ENCODE data around the gene RBBP7. TPM values are rescaled to one million over a fixed set of nuclear protein-coding genes. Genes with fewer than 3 reads are reported as not detected.
A peak's percentile ranks its signal among the peaks of the same experiment; 100 is the strongest.

RBBP7 gene
- polyA plus RNA-seq, 1 experiment = 157 TPM

DNA sequence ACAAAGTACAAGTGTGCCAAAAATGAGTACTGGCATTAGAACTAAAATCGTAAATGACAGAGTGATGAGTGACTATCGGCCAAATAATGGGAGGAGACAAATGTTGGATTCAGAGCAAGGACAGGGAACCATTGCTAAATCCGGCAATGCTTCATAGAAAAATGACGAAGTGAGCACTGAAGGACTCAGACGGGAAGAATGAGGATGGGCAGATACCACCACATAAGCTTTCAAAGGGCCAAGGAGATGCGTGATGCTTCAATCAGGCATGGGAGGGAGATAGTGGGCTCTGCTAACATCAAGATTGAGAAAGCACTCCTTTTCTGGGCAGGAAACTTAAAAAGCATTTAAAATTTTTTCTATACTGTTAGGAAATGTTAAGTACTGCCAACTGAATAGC lies 21.6 kb downstream of the RBBP7 start:
- TF ChIP-seq, protein P1, sequence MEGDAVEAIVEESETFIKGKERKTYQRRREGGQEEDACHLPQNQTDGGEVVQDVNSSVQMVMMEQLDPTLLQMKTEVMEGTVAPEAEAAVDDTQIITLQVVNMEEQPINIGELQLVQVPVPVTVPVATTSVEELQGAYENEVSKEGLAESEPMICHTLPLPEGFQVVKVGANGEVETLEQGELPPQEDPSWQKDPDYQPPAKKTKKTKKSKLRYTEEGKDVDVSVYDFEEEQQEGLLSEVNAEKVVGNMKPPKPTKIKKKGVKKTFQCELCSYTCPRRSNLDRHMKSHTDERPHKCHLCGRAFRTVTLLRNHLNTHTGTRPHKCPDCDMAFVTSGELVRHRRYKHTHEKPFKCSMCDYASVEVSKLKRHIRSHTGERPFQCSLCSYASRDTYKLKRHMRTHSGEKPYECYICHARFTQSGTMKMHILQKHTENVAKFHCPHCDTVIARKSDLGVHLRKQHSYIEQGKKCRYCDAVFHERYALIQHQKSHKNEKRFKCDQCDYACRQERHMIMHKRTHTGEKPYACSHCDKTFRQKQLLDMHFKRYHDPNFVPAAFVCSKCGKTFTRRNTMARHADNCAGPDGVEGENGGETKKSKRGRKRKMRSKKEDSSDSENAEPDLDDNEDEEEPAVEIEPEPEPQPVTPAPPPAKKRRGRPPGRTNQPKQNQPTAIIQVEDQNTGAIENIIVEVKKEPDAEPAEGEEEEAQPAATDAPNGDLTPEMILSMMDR (IDR thresholded peaks at IDR 0.05; ENCODE audit: low read depth, low read length) = no peak
- Histone ChIP-seq H3K9me3 (ENCODE audit: control insufficient read depth, insufficient read depth, low read length) (no peaks in the 10 kb centered on the region), H3K4me3 (ENCODE audit: low read depth, low read length) (no peak overlapping the region), H3K27me3 (ENCODE audit: control insufficient read depth, insufficient read depth, low read length) (no peaks in the 10 kb centered on the region), H3K27ac (ENCODE audit: low read depth, low read length) (no peak overlapping the region)
- ChIA-PET POLR2A (no interaction called here), CTCF (no interaction called here)
- DNase-seq (ENCODE audit: low read depth, low spot score) = no peak

DNA sequence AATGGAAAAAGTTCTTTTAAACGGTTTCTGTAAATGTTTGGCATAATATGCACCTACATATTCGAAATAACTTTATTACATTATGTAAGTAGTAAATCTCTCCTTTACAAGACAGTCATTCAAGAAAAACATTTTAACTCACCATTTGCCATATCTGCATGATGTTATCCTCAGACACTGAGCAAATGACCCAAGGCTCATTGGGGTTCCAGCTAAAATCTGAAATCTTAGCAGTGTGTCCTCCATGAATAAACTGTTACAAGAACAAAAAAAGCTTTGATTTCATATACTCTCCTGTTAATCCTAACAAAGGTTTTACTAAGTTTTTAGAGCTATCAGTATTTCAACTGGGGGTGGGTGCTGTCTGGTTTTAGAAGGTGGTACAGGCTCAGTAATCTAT lies 24.5 kb downstream of the RBBP7 start:
- TF ChIP-seq, protein P1 (IDR thresholded peaks at IDR 0.05; ENCODE audit: low read depth, low read length) = no peak
- Histone ChIP-seq H3K27ac (ENCODE audit: low read depth, low read length) (no peak overlapping the region), H3K4me3 (ENCODE audit: low read depth, low read length) (no peak overlapping the region), H3K9me3 (ENCODE audit: control insufficient read depth, insufficient read depth, low read length) (no peaks in the 10 kb centered on the region), H3K27me3 (ENCODE audit: control insufficient read depth, insufficient read depth, low read length) (no peaks in the 10 kb centered on the region)
- ChIA-PET CTCF (interaction anchor here (0.8 to 2.5 kb wide), 2 partner anchors 37 to 148 kb away, joined by 3 to 7 read pairs; no protein-coding TSS in a partner anchor), POLR2A (no interaction called here)
- no peak for DNase-seq (ENCODE audit: low read depth, low spot score)

GRCh38 chrX:16843208-16843909 lies 26.8 kb downstream of the RBBP7 start:
- ChIA-PET CTCF (no interaction called here), POLR2A (no interaction called here)
- no peaks in the 10 kb centered on the region for H3K27me3 ChIP-seq (ENCODE audit: control insufficient read depth, insufficient read depth, low read length)
- H3K9me3 ChIP-seq (ENCODE audit: control insufficient read depth, insufficient read depth, low read length) = no peaks in the 10 kb centered on the region
- no peak overlapping the region for H3K27ac ChIP-seq (ENCODE audit: low read depth, low read length)
- no peak overlapping the region for H3K4me3 ChIP-seq (ENCODE audit: low read depth, low read length)
- TF ChIP-seq, protein P1 (IDR thresholded peaks at IDR 0.05; ENCODE audit: low read depth, low read length) = no peak
- no peak for DNase-seq (ENCODE audit: low read depth, low spot score)

DNA sequence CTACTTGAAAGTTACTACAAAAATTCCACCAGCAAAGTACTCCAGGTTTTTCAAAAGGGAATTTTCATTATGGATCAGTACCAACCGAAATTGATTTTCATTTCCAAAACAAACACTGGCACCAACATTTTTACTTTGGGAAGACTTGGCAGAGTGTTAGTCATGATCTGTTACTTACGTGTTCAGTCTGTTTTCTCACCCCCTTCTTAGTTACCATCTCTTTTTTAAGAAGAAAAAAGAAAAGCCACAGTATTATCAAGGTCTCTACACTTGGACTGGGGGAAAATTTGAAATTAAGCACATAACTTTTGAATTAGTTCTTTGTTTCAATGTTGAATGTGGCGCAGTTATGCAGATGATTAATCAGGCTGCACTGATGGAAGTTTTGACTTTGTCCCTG lies 27.5 kb downstream of the RBBP7 start:
- DNase-seq (ENCODE audit: low read depth, low spot score) = no peak
- ChIA-PET CTCF (no interaction called here), POLR2A (no interaction called here)
- Histone ChIP-seq H3K27ac (ENCODE audit: low read depth, low read length) (no peak overlapping the region), H3K27me3 (ENCODE audit: control insufficient read depth, insufficient read depth, low read length) (no peaks in the 10 kb centered on the region), H3K4me3 (ENCODE audit: low read depth, low read length) (no peak overlapping the region), H3K9me3 (ENCODE audit: control insufficient read depth, insufficient read depth, low read length) (no peaks in the 10 kb centered on the region)
- TF ChIP-seq, protein P1 (IDR thresholded peaks at IDR 0.05; ENCODE audit: low read depth, low read length) = no peak

DNA sequence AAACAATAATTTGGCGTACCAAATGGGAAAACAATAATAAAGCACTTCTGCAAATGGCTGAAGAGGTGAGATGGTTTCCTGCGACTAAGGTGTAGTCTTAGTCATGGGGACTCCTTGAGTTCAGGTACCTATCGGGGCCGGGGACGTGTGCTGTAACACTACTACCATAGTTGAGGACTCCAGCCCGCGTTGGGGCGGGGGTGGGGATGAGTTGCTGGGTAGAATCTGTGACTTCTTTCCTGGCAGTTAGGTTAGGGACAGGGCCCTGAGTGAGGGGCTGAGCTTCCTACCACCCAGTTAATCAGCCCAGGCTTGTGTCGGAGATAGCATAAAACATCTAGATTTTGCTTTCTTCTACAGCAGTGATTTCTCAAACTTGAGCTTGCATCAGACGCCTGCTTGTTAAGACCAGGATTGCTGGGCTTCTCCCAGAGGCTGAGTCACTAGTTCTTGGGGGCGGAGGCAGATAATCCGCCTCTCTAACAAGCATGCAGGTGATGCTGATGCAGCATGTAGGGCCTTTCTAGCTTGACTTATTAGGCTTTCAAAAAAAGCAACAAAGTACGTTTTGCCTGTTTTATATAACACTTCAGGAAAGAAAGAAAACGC lies 30.2 kb downstream of the RBBP7 start:
- ChIA-PET CTCF (interaction anchor here (1.0 to 1.9 kb wide), 3 partner anchors 11 to 206 kb away, joined by 3 to 9 read pairs (median 5); no protein-coding TSS in a partner anchor), POLR2A (interaction anchor here (0.7 kb wide), 1 partner anchor 11 kb away, joined by 3 read pairs; no protein-coding TSS in a partner anchor)
- H3K27me3 ChIP-seq (ENCODE audit: control insufficient read depth, insufficient read depth, low read length) = no peaks in the 10 kb centered on the region
- H3K9me3 ChIP-seq (ENCODE audit: control insufficient read depth, insufficient read depth, low read length) = no peaks in the 10 kb centered on the region
- no peak overlapping the region for H3K4me3 ChIP-seq (ENCODE audit: low read depth, low read length)
- TF ChIP-seq, protein P1 (IDR thresholded peaks at IDR 0.05; ENCODE audit: low read depth, low read length) = no peak
- H3K27ac ChIP-seq (ENCODE audit: low read depth, low read length) = peak overlapping the region; percentile 78
- no peak for DNase-seq (ENCODE audit: low read depth, low spot score)
